Testis (tissue), 2 donors: ENCODE results near the gene PGLYRP2.

ENCODE experiments used
- CTCF ChIP-seq, 3 experiments: fragments of 450-650 bp in 2 of 3; fragments of 200-600 bp in 1 of 3; sonication (generic) in 1 of 3; IDR thresholded peaks; one replicate each; pipeline ENCODE4 v1.5.1; 2016 to 2019; ENCODE audit warnings: antibody characterized with exemption in 3 of 3, mild to moderate bottlenecking in 2 of 3, moderate library complexity in 1 of 3
- POLR2A ChIP-seq: fragments of 450-650 bp; IDR thresholded peaks from one replicate; pipeline ENCODE4 v1.6.1; 2017; ENCODE audit warnings: antibody characterized with exemption, mild to moderate bottlenecking, moderate library complexity

- TF ChIP-seq POLR2A (no peak), CTCF (IDR thresholded peaks at IDR 0.05) (no peak)
Observed at GRCh38 chr19:15457701-15458484, 21.4 kb downstream of the PGLYRP2 start.
